Activated CD8-positive, alpha-beta T cell treated with anti-CD3 and anti-CD28 coated beads for 36 hours (primary cell): ENCODE measurements around the gene PLA2G4D. TPM values are rescaled to one million over a fixed set of nuclear protein-coding genes. Genes with fewer than 3 reads are reported as not detected.

Source experiments
- ATAC-seq: fragments of 200-7000 bp; cut with Tn5 transposase; one replicate; pipeline ENCODE4 v1.10.0; 2021; ENCODE audit warnings: mild to moderate bottlenecking, moderate library complexity
- CTCF ChIA-PET: fragments of 350-600 bp; sonication (Branson Sonifier 250); formaldehyde crosslinking; loops from one replicate; lab custom pipeline; 2021; ENCODE audit warnings: antibody characterized with exemption; lab: Charles Lee
- POLR2A ChIA-PET: fragments of 350-600 bp; sonication (Branson Sonifier 250); formaldehyde crosslinking; loops from one replicate; lab custom pipeline; 2021; ENCODE audit warnings: antibody characterized with exemption; lab: Charles Lee
- DNase-seq: peaks from one replicate; pipeline ENCODE4 v3.0.0-alpha.2; 2020
- H3K27ac Mint-ChIP-seq: one replicate; pipeline ENCODE4 v1.8.0; 2021; ENCODE audit warnings: mild to moderate bottlenecking, mixed read lengths
- H3K27me3 Mint-ChIP-seq: one replicate; pipeline ENCODE4 v1.8.0; 2021; ENCODE audit warnings: mixed read lengths
- H3K36me3 Mint-ChIP-seq: one replicate; pipeline ENCODE4 v1.8.0; 2021; ENCODE audit warnings: low read depth, mixed read lengths
- H3K4me1 Mint-ChIP-seq: one replicate; pipeline ENCODE4 v1.8.0; 2021; ENCODE audit warnings: low read depth, mixed read lengths
- H3K4me3 Mint-ChIP-seq: one replicate; pipeline ENCODE4 v1.8.0; 2021; ENCODE audit warnings: mild to moderate bottlenecking, moderate library complexity, mixed read lengths
- H3K9me3 Mint-ChIP-seq: one replicate; pipeline ENCODE4 v1.8.0; 2021; ENCODE audit warnings: mixed read lengths
- CTCF ChIP-seq: fragments of 200-600 bp; IDR thresholded peaks from one replicate; pipeline ENCODE4 v1.8.0; 2022; ENCODE audit warnings: antibody characterized with exemption, mild to moderate bottlenecking
- intact Hi-C: fragments of 100-400 bp; cut with micrococcal nuclease; formaldehyde crosslinking; loops from one replicate; pipeline ENCODE4 v1.10.0; 2022
- total RNA-seq, 2 experiments: library from RNA; stranded (reverse); gene quantifications; one replicate each; pipeline ENCODE4 v1.2.3, GENCODE V29; 2021

The PLA2G4D gene
- total RNA-seq, 2 experiments from 2014 or later, result not detected

DNA sequence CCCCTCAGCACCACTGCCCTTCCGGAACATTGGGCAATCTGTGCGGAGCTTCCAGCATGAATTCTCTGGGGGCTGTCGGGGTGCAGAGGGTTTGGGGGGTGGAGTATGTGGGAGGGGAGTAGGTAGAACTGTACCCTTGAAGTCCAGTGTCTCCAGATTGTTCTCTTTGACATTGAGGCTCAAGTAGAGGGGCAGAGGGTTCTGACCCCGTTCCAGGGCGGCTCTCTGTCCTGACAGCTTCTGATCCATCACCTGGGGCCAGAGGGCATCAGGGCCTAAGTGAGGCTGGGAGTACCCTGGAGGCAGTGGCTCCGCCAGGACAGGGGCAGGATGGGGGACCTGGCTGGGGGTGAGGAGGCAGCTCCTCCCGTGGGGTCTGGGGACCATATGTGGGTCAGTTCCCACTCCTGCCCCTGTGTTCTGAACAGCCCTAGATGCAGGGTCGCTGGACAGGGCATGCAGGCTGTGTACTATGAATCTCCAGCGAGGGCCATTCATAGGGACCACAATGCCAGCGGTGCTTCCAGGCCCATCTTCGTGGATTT, 22.1 kb downstream of the PLA2G4D start:
- Mint-ChIP-seq H3K27me3 (peaks cover 5% of the 10 kb centered on the region), H3K9me3 (peaks cover 5% of the 10 kb centered on the region), H3K27ac (no peak overlapping the region), H3K4me3 (no peak overlapping the region), H3K4me1 (no peaks in the 10 kb centered on the region), H3K36me3 (no peaks in the 10 kb centered on the region)
- DNase-seq (no peak), ATAC-seq (no peak)
- intact Hi-C loops, result no loop called here
- TF ChIP-seq CTCF, result no peak
- ChIA-PET CTCF (interaction anchor here (1.1 to 1.4 kb wide), 2 partner anchors 9 to 12 kb away, joined by 3 to 8 read pairs; no protein-coding TSS in a partner anchor), POLR2A (interaction anchor here (1.1 to 1.2 kb wide), 2 partner anchors 9 to 99 kb away, joined by 3 to 4 read pairs; no protein-coding TSS in a partner anchor)

- POLR2A ChIA-PET, result interaction anchor here (1.1 to 1.2 kb wide), 2 partner anchors 9 to 99 kb away, joined by 3 to 4 read pairs; no protein-coding TSS in a partner anchor
- H3K27me3 Mint-ChIP-seq, result peaks cover 5% of the 10 kb centered on the region
- no peak for TF ChIP-seq CTCF
These were observed 22.6 kb downstream of the PLA2G4D start for GRCh38 chr15:42071717-42072116.

DNA sequence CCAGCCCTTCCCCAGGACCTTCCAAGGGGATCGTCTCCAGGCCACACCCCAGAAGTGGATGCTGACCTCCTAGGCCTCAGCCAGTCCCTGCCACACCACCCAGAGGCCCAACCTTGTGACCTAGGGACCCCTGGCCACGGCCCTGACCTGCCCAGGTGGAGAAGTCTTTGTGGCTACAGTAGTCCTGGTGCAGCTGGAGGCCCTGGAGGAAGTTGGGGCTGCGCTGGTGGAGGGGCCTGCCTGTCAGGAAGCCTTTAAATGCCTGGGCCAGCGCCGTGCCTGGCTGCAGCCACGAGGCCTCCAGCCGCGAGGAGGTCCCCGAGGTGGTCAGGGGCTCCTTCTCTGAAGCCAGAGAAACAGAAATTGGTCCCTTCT, 23.4 kb downstream of the PLA2G4D start:
- H3K4me1 Mint-ChIP-seq, result no peaks in the 10 kb centered on the region
- intact Hi-C loops, result no loop called here
- peaks cover 9% of the 10 kb centered on the region for H3K27me3 Mint-ChIP-seq
- H3K36me3 Mint-ChIP-seq, result no peaks in the 10 kb centered on the region
- DNase-seq (no peak), ATAC-seq (no peak)
- H3K27ac Mint-ChIP-seq, result no peak overlapping the region
- no peak for TF ChIP-seq CTCF
- no peak overlapping the region for H3K4me3 Mint-ChIP-seq
- CTCF ChIA-PET, result no interaction called here
- POLR2A ChIA-PET, result interaction anchor here (1.1 kb wide), 1 partner anchor 98 kb away, joined by 3 read pairs; no protein-coding TSS in a partner anchor
- peaks cover 5% of the 10 kb centered on the region for H3K9me3 Mint-ChIP-seq

More at GRCh38 chr15:42071717-42072116, 22.6 kb downstream of the PLA2G4D start:
- Mint-ChIP-seq H3K9me3 (peaks cover 5% of the 10 kb centered on the region), H3K4me3 (no peak overlapping the region), H3K4me1 (no peaks in the 10 kb centered on the region), H3K36me3 (no peaks in the 10 kb centered on the region), H3K27ac (no peak overlapping the region)
- ATAC-seq (no peak), DNase-seq (no peak)
- CTCF ChIA-PET, result no interaction called here
- intact Hi-C loops, result no loop called here

- intact Hi-C loops, result no loop called here
- POLR2A ChIA-PET, result no interaction called here
- Mint-ChIP-seq H3K27ac (no peak overlapping the region), H3K4me1 (no peaks in the 10 kb centered on the region), H3K36me3 (no peaks in the 10 kb centered on the region), H3K4me3 (no peak overlapping the region), H3K27me3 (peaks cover 9% of the 10 kb centered on the region), H3K9me3 (peaks cover 5% of the 10 kb centered on the region)
- no peak for DNase-seq
- no peak for ATAC-seq
- TF ChIP-seq CTCF, result no peak
- CTCF ChIA-PET, result no interaction called here
These were observed 23.9 kb downstream of the PLA2G4D start for GRCh38 chr15:42070279-42070975.
